PC-9 (cell line): ENCODE measurements around the gene AUP1.

ENCODE experiments used
- EZH2 ChIP-seq: fragments of 200-600 bp; sonication (generic); IDR thresholded peaks from 2 replicates; pipeline ENCODE4 v1.8.0; 2017; ENCODE audit warnings: antibody characterized with exemption, low read depth
- TF ChIP-seq, protein P1 (sequence below): fragments of 200-600 bp; sonication (generic); conservative IDR thresholded peaks from 2 replicates; pipeline ENCODE4 v1.6.1; 2017; ENCODE audit warnings: mixed run types, antibody characterized with exemption, mild to moderate bottlenecking, moderate library complexity

GRCh38 chr2:74503506-74504475, 25.7 kb downstream of the AUP1 start:
- TF ChIP-seq, protein P1, sequence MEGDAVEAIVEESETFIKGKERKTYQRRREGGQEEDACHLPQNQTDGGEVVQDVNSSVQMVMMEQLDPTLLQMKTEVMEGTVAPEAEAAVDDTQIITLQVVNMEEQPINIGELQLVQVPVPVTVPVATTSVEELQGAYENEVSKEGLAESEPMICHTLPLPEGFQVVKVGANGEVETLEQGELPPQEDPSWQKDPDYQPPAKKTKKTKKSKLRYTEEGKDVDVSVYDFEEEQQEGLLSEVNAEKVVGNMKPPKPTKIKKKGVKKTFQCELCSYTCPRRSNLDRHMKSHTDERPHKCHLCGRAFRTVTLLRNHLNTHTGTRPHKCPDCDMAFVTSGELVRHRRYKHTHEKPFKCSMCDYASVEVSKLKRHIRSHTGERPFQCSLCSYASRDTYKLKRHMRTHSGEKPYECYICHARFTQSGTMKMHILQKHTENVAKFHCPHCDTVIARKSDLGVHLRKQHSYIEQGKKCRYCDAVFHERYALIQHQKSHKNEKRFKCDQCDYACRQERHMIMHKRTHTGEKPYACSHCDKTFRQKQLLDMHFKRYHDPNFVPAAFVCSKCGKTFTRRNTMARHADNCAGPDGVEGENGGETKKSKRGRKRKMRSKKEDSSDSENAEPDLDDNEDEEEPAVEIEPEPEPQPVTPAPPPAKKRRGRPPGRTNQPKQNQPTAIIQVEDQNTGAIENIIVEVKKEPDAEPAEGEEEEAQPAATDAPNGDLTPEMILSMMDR = no peak
- no peak for TF ChIP-seq EZH2
